Loucy (cell line): ENCODE measurements around the gene TSPYL2.

ENCODE experiments used
- H2AFZ ChIP-seq: fragments of 200-600 bp; sonication (generic); 2 replicates; pipeline ENCODE4 v1.6.0; 2016; ENCODE audit warnings: antibody characterized with exemption, mild to moderate bottlenecking, low read length, moderate library complexity
- H3F3A ChIP-seq: fragments of 200-600 bp; 2 replicates; pipeline ENCODE4 v1.6.0; 2016; ENCODE audit warnings: antibody characterized with exemption, low read depth, mild to moderate bottlenecking
- H3K27me3 ChIP-seq: fragments of 200-600 bp; sonication (generic); 2 replicates; pipeline ENCODE4 v1.6.1; 2014; ENCODE audit warnings: low read length, mild to moderate bottlenecking; ENCODE audit not compliant: insufficient read depth, poor library complexity, severe bottlenecking
- H3K36me3 ChIP-seq: fragments of 200-600 bp; sonication (generic); 2 replicates; pipeline ENCODE4 v1.6.1; 2016; ENCODE audit warnings: low read length; ENCODE audit not compliant: insufficient read depth
- H3K4me1 ChIP-seq: fragments of 200-600 bp; sonication (generic); 2 replicates; pipeline ENCODE4 v1.5.1; 2014; ENCODE audit warnings: low read length, mild to moderate bottlenecking; ENCODE audit not compliant: insufficient read depth, poor library complexity, severe bottlenecking
- H3K4me2 ChIP-seq: fragments of 200-600 bp; sonication (generic); 2 replicates; pipeline ENCODE4 v1.6.0; 2014; ENCODE audit warnings: antibody characterized with exemption, low read length, low read depth, mild to moderate bottlenecking; ENCODE audit not compliant: poor library complexity, severe bottlenecking
- H3K4me3 ChIP-seq: fragments of 200-600 bp; sonication (generic); 2 replicates; pipeline ENCODE4 v1.5.1; 2014; ENCODE audit warnings: low read length, mild to moderate bottlenecking, mixed read lengths; ENCODE audit not compliant: poor library complexity, severe bottlenecking
- H3K79me2 ChIP-seq: fragments of 200-600 bp; sonication (generic); 2 replicates; pipeline ENCODE4 v1.6.1; 2014; ENCODE audit warnings: low read length; ENCODE audit not compliant: insufficient read depth
- H3K9ac ChIP-seq: fragments of 200-600 bp; sonication (generic); 2 replicates; pipeline ENCODE4 v1.6.0; 2014; ENCODE audit warnings: mild to moderate bottlenecking, low read depth, low read length, moderate library complexity; ENCODE audit not compliant: poor library complexity, severe bottlenecking
- H3K9me2 ChIP-seq: fragments of 200-600 bp; sonication (generic); replicated peaks from 2 replicates; pipeline ENCODE4 v1.6.1; 2016; ENCODE audit warnings: low read depth, low read length, mixed read lengths
- H3K9me3 ChIP-seq: fragments of 200-600 bp; sonication (generic); 2 replicates; pipeline ENCODE4 v1.6.1; 2014; ENCODE audit warnings: mild to moderate bottlenecking, antibody characterized with exemption, low read length, low read depth; ENCODE audit not compliant: insufficient read depth
- H4K20me1 ChIP-seq: fragments of 200-600 bp; sonication (generic); 2 replicates; pipeline ENCODE4 v1.6.0; 2014; ENCODE audit warnings: antibody characterized with exemption, low read length, mild to moderate bottlenecking; ENCODE audit not compliant: insufficient read depth, poor library complexity, severe bottlenecking
- CTCF ChIP-seq: fragments of 200-600 bp; sonication (generic); conservative IDR thresholded peaks from 2 replicates; pipeline ENCODE4 v1.5.1; 2014; ENCODE audit warnings: mild to moderate bottlenecking, antibody characterized with exemption, low read length
- EZH2phosphoT487 ChIP-seq: fragments of 200-600 bp; IDR thresholded peaks from 2 replicates; pipeline ENCODE4 v1.6.1; 2018; ENCODE audit warnings: antibody characterized with exemption, mild to moderate bottlenecking, moderate library complexity, borderline replicate concordance

TSPYL2 gene

GRCh38 chrX:53086464-53086863 lies 4.3 kb downstream of the TSPYL2 start:
- H3K36me3 ChIP-seq, result peaks cover 5% of the 10 kb centered on the region; the same call in 1 of the 2 replicates
- TF ChIP-seq EZH2phosphoT487 (no peak), CTCF (no peak)
- no peak overlapping the region for H3K4me3 ChIP-seq
- H3K9me2 ChIP-seq, result no peaks in the 10 kb centered on the region
- H3K27me3 ChIP-seq, result no peaks in the 10 kb centered on the region
- peaks cover 17% of the 10 kb centered on the region; the same call in 1 of the 2 replicates for H3K79me2 ChIP-seq
- H2AFZ ChIP-seq, result no peak overlapping the region
- no peaks in the 10 kb centered on the region for H3K4me1 ChIP-seq
- no peaks in the 10 kb centered on the region for H3K9me3 ChIP-seq
- no peak overlapping the region for H3K4me2 ChIP-seq
- H3F3A ChIP-seq, result no peaks in the 10 kb centered on the region
- H4K20me1 ChIP-seq, result peaks cover 7% of the 10 kb centered on the region
- H3K9ac ChIP-seq, result no peak overlapping the region

- Histone ChIP-seq H3K9me2 (no peaks in the 10 kb centered on the region), H3K27me3 (no peaks in the 10 kb centered on the region), H3K9me3 (no peaks in the 10 kb centered on the region), H3K9ac (no peak overlapping the region), H3F3A (no peaks in the 10 kb centered on the region), H3K79me2 (peaks cover 17% of the 10 kb centered on the region; the same call in 1 of the 2 replicates), H3K36me3 (peaks cover 5% of the 10 kb centered on the region; the same call in 1 of the 2 replicates), H4K20me1 (peaks cover 7% of the 10 kb centered on the region), H3K4me3 (no peak overlapping the region), H3K4me2 (no peak overlapping the region), H2AFZ (no peak overlapping the region), H3K4me1 (no peaks in the 10 kb centered on the region)
- TF ChIP-seq CTCF (no peak), EZH2phosphoT487 (no peak)
Observed at GRCh38 chrX:53087388-53087831, 5.2 kb downstream of the TSPYL2 start.

GRCh38 chrX:53088136-53088974 lies 6.2 kb downstream of the TSPYL2 start:
- Histone ChIP-seq H3K9ac (no peak overlapping the region), H3K36me3 (peaks cover 5% of the 10 kb centered on the region; the same call in 1 of the 2 replicates), H3K79me2 (peaks cover 9% of the 10 kb centered on the region; the same call in 1 of the 2 replicates), H3K4me3 (no peak overlapping the region), H2AFZ (no peak overlapping the region), H3K4me1 (peaks cover 4% of the 10 kb centered on the region), H3K4me2 (no peak overlapping the region), H3K27me3 (no peaks in the 10 kb centered on the region), H3K9me3 (no peaks in the 10 kb centered on the region), H4K20me1 (peaks cover 1% of the 10 kb centered on the region), H3K9me2 (no peaks in the 10 kb centered on the region), H3F3A (no peaks in the 10 kb centered on the region; the same call in 1 of the 2 replicates)
- TF ChIP-seq EZH2phosphoT487, result no peak
- no peak for TF ChIP-seq CTCF
